ENCODE data around the gene INPP5F. TPM values are rescaled to one million over a fixed set of nuclear protein-coding genes. Genes with fewer than 3 reads are reported as not detected.
A peak's percentile ranks its signal among the peaks of the same experiment; 100 is the strongest.

INPP5F gene
- total and polyA plus RNA-seq, 9 of the 15 experiments (the other 6 are each of a cell fraction or from before 2014, with no cell fraction given): 1.6 to 7.3 (median 6.0) TPM

DNA sequence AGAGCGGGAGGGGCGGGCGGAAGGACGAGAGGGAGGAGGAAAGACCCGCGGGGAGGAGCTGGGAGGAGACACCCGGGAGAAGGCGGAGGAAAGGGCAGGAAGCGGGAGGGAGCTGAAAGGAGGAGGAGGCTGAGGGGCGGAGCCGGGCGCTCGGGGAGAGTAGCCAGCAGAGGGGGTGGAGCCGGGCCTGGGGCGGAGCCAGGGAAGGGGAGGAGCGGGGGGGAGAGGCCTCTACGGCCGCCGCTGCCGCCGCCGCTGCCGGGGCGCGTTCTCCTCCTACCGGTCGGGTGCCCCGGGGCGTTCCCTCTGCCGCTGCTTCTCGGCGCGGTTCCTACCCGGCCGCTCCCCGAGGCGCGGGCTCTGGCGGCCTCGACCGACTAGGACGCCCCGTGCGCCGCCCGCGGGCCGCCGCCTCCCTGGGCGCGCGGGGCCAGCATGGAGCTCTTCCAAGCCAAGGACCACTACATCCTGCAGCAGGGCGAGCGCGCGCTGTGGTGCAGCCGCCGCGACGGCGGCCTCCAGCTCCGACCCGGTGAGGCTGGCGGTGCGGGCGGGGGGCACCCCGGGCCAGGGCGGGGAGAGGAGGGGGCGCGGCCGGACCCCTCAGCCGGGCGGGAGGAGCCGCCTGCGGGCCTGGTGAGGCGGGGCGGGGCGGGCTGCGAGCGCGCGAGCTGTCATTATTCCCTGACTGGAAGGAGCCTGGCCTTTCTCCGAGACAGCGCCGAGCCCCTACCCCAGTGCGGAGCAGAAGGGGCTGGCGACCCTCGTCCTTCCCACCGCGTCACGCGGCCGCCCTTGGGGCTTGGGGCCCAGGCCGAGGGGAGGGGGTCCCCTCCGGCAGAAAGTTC is at the start of gene INPP5F (continued):
- TF ChIP-seq, protein P1, sequence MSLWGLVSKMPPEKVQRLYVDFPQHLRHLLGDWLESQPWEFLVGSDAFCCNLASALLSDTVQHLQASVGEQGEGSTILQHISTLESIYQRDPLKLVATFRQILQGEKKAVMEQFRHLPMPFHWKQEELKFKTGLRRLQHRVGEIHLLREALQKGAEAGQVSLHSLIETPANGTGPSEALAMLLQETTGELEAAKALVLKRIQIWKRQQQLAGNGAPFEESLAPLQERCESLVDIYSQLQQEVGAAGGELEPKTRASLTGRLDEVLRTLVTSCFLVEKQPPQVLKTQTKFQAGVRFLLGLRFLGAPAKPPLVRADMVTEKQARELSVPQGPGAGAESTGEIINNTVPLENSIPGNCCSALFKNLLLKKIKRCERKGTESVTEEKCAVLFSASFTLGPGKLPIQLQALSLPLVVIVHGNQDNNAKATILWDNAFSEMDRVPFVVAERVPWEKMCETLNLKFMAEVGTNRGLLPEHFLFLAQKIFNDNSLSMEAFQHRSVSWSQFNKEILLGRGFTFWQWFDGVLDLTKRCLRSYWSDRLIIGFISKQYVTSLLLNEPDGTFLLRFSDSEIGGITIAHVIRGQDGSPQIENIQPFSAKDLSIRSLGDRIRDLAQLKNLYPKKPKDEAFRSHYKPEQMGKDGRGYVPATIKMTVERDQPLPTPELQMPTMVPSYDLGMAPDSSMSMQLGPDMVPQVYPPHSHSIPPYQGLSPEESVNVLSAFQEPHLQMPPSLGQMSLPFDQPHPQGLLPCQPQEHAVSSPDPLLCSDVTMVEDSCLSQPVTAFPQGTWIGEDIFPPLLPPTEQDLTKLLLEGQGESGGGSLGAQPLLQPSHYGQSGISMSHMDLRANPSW (CRISPR knock-in tag; IDR thresholded peaks at IDR 0.05): no peak
- TF ChIP-seq, protein P2, sequence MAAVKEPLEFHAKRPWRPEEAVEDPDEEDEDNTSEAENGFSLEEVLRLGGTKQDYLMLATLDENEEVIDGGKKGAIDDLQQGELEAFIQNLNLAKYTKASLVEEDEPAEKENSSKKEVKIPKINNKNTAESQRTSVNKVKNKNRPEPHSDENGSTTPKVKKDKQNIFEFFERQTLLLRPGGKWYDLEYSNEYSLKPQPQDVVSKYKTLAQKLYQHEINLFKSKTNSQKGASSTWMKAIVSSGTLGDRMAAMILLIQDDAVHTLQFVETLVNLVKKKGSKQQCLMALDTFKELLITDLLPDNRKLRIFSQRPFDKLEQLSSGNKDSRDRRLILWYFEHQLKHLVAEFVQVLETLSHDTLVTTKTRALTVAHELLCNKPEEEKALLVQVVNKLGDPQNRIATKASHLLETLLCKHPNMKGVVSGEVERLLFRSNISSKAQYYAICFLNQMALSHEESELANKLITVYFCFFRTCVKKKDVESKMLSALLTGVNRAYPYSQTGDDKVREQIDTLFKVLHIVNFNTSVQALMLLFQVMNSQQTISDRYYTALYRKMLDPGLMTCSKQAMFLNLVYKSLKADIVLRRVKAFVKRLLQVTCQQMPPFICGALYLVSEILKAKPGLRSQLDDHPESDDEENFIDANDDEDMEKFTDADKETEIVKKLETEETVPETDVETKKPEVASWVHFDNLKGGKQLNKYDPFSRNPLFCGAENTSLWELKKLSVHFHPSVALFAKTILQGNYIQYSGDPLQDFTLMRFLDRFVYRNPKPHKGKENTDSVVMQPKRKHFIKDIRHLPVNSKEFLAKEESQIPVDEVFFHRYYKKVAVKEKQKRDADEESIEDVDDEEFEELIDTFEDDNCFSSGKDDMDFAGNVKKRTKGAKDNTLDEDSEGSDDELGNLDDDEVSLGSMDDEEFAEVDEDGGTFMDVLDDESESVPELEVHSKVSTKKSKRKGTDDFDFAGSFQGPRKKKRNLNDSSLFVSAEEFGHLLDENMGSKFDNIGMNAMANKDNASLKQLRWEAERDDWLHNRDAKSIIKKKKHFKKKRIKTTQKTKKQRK (IDR thresholded peaks at IDR 0.05; ENCODE audit: borderline replicate concordance, low read depth, low read length): no peak
- TF ChIP-seq SREBF1 (IDR thresholded peaks at IDR 0.05; ENCODE audit: borderline replicate concordance, low read depth, low read length) (no peak), HDAC1 (IDR thresholded peaks at IDR 0.05) (no peak), ZC3H8 (IDR thresholded peaks at IDR 0.05) (no peak), HDGF (IDR thresholded peaks at IDR 0.05) (0 out of 2 replicates have a peak, but pooled peaks have one; percentile 48), POLR2AphosphoS2 (IDR thresholded peaks at IDR 0.05; ENCODE audit: low read length) (no peak), ESRRA (IDR thresholded peaks at IDR 0.05; ENCODE audit: borderline replicate concordance, low read depth) (no peak), SPI1 (IDR thresholded peaks at IDR 0.05; ENCODE audit: borderline replicate concordance, low read depth, low read length) (no peak), SMAD3 (CRISPR knock-in tag; conservative IDR thresholded peaks at IDR 0.05) (no peak)
- TF ChIP-seq, protein P3, sequence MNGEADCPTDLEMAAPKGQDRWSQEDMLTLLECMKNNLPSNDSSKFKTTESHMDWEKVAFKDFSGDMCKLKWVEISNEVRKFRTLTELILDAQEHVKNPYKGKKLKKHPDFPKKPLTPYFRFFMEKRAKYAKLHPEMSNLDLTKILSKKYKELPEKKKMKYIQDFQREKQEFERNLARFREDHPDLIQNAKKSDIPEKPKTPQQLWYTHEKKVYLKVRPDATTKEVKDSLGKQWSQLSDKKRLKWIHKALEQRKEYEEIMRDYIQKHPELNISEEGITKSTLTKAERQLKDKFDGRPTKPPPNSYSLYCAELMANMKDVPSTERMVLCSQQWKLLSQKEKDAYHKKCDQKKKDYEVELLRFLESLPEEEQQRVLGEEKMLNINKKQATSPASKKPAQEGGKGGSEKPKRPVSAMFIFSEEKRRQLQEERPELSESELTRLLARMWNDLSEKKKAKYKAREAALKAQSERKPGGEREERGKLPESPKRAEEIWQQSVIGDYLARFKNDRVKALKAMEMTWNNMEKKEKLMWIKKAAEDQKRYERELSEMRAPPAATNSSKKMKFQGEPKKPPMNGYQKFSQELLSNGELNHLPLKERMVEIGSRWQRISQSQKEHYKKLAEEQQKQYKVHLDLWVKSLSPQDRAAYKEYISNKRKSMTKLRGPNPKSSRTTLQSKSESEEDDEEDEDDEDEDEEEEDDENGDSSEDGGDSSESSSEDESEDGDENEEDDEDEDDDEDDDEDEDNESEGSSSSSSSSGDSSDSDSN (IDR thresholded peaks at IDR 0.05; ENCODE audit: borderline replicate concordance in 1 of 2, low read depth in 2 of 2, low read length in 2 of 2): peak; percentile 55 to 82; a peak in 2 of 4 replicates
- TF ChIP-seq, protein P4, sequence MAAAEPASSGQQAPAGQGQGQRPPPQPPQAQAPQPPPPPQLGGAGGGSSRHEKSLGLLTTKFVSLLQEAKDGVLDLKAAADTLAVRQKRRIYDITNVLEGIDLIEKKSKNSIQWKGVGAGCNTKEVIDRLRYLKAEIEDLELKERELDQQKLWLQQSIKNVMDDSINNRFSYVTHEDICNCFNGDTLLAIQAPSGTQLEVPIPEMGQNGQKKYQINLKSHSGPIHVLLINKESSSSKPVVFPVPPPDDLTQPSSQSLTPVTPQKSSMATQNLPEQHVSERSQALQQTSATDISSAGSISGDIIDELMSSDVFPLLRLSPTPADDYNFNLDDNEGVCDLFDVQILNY (CRISPR knock-in tag; IDR thresholded peaks at IDR 0.05): no peak
- TF ChIP-seq, protein P5, sequence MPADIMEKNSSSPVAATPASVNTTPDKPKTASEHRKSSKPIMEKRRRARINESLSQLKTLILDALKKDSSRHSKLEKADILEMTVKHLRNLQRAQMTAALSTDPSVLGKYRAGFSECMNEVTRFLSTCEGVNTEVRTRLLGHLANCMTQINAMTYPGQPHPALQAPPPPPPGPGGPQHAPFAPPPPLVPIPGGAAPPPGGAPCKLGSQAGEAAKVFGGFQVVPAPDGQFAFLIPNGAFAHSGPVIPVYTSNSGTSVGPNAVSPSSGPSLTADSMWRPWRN (IDR thresholded peaks at IDR 0.05; ENCODE audit: low read depth): no peak
- TF ChIP-seq, protein P6, sequence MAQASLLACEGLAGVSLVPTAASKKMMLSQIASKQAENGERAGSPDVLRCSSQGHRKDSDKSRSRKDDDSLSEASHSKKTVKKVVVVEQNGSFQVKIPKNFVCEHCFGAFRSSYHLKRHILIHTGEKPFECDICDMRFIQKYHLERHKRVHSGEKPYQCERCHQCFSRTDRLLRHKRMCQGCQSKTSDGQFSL (CRISPR knock-in tag; IDR thresholded peaks at IDR 0.05): no peak
- TF ChIP-seq, protein P6 (tag; IDR thresholded peaks at IDR 0.05): no peak

Data from K562 (cell line).